ENCODE data around the gene TCN1.

TCN1 gene

DNA sequence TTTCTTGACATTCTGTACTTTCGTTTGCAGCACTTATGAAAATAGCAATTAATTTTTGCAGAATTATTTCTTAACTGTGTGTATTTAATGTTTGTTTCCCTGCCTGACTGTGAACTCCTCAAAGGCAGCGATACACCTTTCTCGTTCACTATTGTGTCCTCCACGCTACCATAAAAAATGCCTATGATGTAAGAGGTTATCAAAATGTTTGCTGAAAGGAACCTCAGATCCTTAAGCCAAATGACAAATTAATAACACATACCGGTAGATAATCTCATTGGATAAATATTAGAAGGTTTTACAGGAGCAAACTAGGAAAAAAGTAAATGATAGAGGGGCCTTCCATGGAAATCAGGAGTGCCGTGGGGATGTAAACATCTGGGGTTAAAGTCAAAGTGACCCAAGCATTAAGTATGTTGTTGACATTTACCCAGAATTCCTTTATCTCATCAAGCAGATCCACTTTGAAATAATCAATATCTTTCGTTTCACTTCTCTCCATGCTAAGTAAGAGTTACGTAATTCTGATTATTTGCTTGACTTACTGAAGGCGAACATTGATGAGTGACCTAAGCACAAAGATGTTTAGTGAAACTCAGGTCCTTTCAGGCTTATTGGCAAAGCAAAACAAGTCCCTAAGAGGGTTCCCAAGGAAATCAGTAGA, 9.7 kb upstream of the TCN1 start:
- H3K4me1 ChIP-seq = no peaks in the 10 kb centered on the region
- no peaks in the 10 kb centered on the region for H3K36me3 ChIP-seq (ENCODE audit: control insufficient read depth, insufficient read depth, low read length)
- no peak overlapping the region for H3K4me2 ChIP-seq (ENCODE audit: low read length)
- no peak overlapping the region for H3K27ac ChIP-seq
- H3K9me3 ChIP-seq (ENCODE audit: control insufficient read depth, low read length) = no peaks in the 10 kb centered on the region
- no peak overlapping the region for H3K4me3 ChIP-seq (ENCODE audit: low read depth, low read length)
- TF ChIP-seq, protein P1, sequence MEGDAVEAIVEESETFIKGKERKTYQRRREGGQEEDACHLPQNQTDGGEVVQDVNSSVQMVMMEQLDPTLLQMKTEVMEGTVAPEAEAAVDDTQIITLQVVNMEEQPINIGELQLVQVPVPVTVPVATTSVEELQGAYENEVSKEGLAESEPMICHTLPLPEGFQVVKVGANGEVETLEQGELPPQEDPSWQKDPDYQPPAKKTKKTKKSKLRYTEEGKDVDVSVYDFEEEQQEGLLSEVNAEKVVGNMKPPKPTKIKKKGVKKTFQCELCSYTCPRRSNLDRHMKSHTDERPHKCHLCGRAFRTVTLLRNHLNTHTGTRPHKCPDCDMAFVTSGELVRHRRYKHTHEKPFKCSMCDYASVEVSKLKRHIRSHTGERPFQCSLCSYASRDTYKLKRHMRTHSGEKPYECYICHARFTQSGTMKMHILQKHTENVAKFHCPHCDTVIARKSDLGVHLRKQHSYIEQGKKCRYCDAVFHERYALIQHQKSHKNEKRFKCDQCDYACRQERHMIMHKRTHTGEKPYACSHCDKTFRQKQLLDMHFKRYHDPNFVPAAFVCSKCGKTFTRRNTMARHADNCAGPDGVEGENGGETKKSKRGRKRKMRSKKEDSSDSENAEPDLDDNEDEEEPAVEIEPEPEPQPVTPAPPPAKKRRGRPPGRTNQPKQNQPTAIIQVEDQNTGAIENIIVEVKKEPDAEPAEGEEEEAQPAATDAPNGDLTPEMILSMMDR (IDR thresholded peaks at IDR 0.05) = no peak
- H3K9ac ChIP-seq = no peak overlapping the region
- no peak overlapping the region for H2AFZ ChIP-seq
- H3K79me2 ChIP-seq = no peaks in the 10 kb centered on the region
- no peaks in the 10 kb centered on the region for H3K27me3 ChIP-seq (ENCODE audit: control insufficient read depth, insufficient read depth, low read length)

DNA sequence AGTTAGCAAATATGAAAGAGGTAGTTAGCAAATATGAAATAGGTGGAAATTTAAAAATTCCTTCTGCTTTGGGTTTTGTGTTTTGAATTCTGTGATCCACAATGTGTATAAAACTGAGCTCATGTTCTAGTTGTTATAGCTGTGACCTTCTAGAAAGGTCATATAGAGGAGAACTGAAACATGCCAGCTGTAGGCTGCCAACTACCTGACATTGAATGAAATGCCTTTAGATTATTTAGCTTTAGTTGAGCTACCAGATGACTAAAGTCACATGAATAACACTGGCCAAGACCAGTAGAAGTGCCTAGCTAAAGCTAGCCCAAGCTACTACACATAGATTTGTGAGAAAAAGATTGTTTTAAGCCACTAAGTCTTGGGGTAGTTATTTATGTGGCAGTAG, 5.8 kb upstream of the TCN1 start:
- Histone ChIP-seq H3K9me3 (ENCODE audit: control insufficient read depth, low read length) (no peaks in the 10 kb centered on the region), H3K4me1 (no peaks in the 10 kb centered on the region), H2AFZ (no peak overlapping the region), H3K9ac (no peak overlapping the region), H3K36me3 (ENCODE audit: control insufficient read depth, insufficient read depth, low read length) (no peaks in the 10 kb centered on the region), H3K4me3 (ENCODE audit: low read depth, low read length) (no peak overlapping the region), H3K27ac (no peak overlapping the region), H3K27me3 (ENCODE audit: control insufficient read depth, insufficient read depth, low read length) (no peaks in the 10 kb centered on the region), H3K4me2 (ENCODE audit: low read length) (no peak overlapping the region), H3K79me2 (no peaks in the 10 kb centered on the region)
- TF ChIP-seq, protein P1 (IDR thresholded peaks at IDR 0.05) = no peak

DNA sequence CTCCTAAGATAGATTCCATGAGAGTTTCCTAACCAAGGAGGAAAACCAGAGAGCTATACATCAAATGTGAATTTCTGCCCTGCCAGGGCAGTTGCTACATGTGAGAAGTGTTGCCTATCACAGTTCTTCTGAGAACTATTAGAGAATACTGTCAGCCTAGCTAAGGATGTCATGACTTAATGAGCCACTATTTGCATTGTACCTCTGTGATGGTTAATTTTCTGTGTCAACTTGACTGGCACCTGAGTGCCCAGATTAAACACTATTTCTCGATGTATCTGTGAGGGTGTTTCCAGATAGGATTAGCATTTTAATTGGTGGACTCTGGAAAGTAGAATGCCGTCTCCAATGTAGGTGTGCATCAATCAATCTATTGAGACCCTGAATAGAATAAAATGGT, 1.7 kb upstream of the TCN1 start:
- Histone ChIP-seq H2AFZ (no peak overlapping the region), H3K36me3 (ENCODE audit: control insufficient read depth, insufficient read depth, low read length) (no peaks in the 10 kb centered on the region), H3K27me3 (ENCODE audit: control insufficient read depth, insufficient read depth, low read length) (no peaks in the 10 kb centered on the region), H3K9ac (no peak overlapping the region), H3K79me2 (no peaks in the 10 kb centered on the region), H3K9me3 (ENCODE audit: control insufficient read depth, low read length) (no peaks in the 10 kb centered on the region), H3K4me2 (ENCODE audit: low read length) (no peak overlapping the region), H3K4me3 (ENCODE audit: low read depth, low read length) (no peak overlapping the region), H3K4me1 (no peaks in the 10 kb centered on the region), H3K27ac (no peak overlapping the region)
- TF ChIP-seq, protein P1 (IDR thresholded peaks at IDR 0.05) = no peak

DNA sequence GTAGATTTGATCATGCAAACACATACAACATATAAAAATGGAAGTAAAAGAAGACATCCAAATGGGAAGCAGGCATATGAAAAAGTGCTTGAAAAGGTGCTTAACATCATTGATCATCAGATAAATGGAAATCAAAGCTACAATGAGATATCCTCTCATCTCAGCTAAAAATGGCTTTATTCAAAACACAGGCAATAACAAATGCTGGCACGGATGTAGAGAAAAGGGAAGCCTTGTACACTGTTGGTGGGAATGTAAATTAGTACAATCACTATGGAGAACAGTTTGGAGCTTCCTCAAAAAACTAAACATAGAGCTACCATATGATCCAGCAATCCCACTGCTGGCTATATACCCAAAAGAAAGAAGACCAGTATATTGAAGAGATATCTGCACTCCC, 549 bp upstream of the TCN1 start:
- Histone ChIP-seq H3K27ac (no peak overlapping the region), H2AFZ (no peak overlapping the region), H3K36me3 (ENCODE audit: control insufficient read depth, insufficient read depth, low read length) (no peaks in the 10 kb centered on the region), H3K4me2 (ENCODE audit: low read length) (no peak overlapping the region), H3K9me3 (ENCODE audit: control insufficient read depth, low read length) (no peaks in the 10 kb centered on the region), H3K27me3 (ENCODE audit: control insufficient read depth, insufficient read depth, low read length) (no peaks in the 10 kb centered on the region), H3K4me1 (no peaks in the 10 kb centered on the region), H3K9ac (no peak overlapping the region), H3K4me3 (ENCODE audit: low read depth, low read length) (no peak overlapping the region), H3K79me2 (no peaks in the 10 kb centered on the region)
- TF ChIP-seq, protein P1 (IDR thresholded peaks at IDR 0.05) = no peak

DNA sequence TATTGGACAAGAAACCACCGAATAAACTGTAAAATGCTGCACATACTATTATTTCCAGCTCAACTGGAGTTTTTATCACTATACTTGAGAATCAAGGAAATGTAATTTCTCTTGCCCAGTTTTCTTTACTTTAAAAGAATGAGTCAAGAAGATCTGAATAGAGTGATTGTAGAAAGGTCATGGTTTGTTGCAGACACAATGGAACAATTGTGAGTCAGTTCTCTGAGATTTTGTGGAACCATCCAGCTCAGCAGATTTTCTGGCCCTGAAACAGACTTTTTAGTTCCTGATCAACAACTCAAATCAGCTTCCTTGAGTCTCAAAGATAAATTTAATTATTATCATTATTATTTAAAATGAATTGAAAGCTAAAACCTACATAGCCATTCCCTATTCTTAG, 1.3 kb downstream of the TCN1 start:
- H3K27ac ChIP-seq = no peak overlapping the region
- H2AFZ ChIP-seq = no peak overlapping the region
- H3K4me1 ChIP-seq = no peaks in the 10 kb centered on the region
- no peaks in the 10 kb centered on the region for H3K79me2 ChIP-seq
- no peak overlapping the region for H3K9ac ChIP-seq
- H3K4me2 ChIP-seq (ENCODE audit: low read length) = no peak overlapping the region
- no peaks in the 10 kb centered on the region for H3K9me3 ChIP-seq (ENCODE audit: control insufficient read depth, low read length)
- H3K27me3 ChIP-seq (ENCODE audit: control insufficient read depth, insufficient read depth, low read length) = no peaks in the 10 kb centered on the region
- H3K4me3 ChIP-seq (ENCODE audit: low read depth, low read length) = no peak overlapping the region
- TF ChIP-seq, protein P1 (IDR thresholded peaks at IDR 0.05) = no peak
- H3K36me3 ChIP-seq (ENCODE audit: control insufficient read depth, insufficient read depth, low read length) = no peaks in the 10 kb centered on the region

All from parathyroid adenoma (tissue), 2 donors.